GM20431 (cell line): ENCODE results near the gene TMEM266.

Experiments used
- in situ Hi-C: fragments of 300-500 bp; cut with MseI, MboI; formaldehyde crosslinking; loops from one replicate; pipeline ENCODE4 v1.15.0; 2020; ENCODE audit warnings: low sequenced_read_pairs; ENCODE audit not compliant: unreplicated experiment

TMEM266 gene

GRCh38 chr15:76176487-76177085 lies 116.8 kb downstream of the TMEM266 start:
- in situ Hi-C loops = loop anchor here (25.0 kb wide), 1 partner anchor 686 kb away; no protein-coding TSS in a partner anchor

DNA sequence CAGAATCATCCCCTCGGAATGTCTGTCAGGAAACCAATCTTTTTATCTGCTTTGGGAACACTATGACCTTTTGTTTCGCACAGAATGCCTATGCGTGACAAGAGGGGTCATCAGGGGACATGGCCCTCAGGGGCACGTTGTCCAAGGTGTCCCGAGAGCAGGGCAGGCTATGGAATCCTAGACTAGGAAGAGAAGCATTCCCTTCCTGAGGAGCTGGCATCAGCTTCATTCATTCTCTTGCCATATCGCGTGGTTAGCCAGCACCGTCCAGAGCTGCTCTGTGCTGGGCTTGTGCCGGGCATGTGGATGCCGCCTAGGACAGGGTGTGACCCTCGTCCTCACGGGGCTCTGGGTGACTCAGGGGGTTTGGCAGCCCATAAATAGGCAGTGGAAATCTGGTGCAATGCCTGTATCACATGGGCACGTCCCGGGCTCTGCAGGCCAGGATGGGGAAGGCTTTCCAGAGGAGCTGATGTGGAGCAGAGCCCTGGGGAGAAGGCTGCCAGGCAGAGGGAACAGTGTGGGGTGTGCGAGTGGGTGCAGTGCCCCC lies 117.8 kb downstream of the TMEM266 start:
- in situ Hi-C loops = loop anchor here (25.0 kb wide), 1 partner anchor 685 kb away; no protein-coding TSS in a partner anchor

DNA sequence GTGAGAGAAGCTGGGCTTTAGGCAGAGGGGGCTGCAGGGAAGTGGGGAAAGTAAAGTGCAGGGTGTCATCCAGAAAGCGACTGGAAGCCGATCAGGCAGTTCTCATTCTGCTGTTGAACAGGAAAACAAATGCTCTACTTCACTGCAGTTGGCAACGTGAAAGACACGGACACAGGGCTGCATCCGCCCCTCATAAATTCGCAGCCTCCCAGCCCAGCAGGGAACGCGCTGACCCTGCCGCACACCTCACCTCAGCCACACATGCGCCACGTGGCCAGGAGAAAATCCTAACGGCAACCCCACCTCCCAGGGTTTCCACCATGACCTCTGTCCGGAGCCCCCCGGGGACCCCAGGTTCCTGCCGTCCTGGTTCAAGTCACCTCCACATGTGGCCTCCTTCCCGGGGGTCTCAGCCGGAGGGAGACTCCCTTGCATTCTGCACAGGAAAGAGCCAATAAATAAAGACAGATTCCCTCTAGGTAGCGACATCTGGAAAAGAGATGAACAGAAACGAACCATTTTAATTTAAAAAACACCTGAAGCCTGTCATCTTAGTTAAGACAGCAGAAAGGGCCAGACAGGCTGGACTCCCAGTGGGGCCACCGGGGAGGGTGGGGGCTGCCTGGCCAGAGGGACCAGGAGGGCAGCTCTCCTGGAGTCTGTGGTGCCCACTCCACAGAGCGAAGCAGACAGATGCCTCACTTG lies 118.7 kb downstream of the TMEM266 start:
- in situ Hi-C loops = loop anchor here (25.0 kb wide), 1 partner anchor 684 kb away; no protein-coding TSS in a partner anchor

- in situ Hi-C loops = loop anchor here (25.0 kb wide), 1 partner anchor 683 kb away; no protein-coding TSS in a partner anchor
These were observed 119.2 kb downstream of the TMEM266 start for GRCh38 chr15:76179023-76179422.

GRCh38 chr15:76180321-76180720 lies 120.5 kb downstream of the TMEM266 start:
- in situ Hi-C loops = loop anchor here (25.0 kb wide), 1 partner anchor 682 kb away; no protein-coding TSS in a partner anchor

- in situ Hi-C loops = loop anchor here (25.0 kb wide), 1 partner anchor 681 kb away; no protein-coding TSS in a partner anchor
These were observed 121.9 kb downstream of the TMEM266 start for GRCh38 chr15:76181705-76182107.

- in situ Hi-C loops = loop anchor here (25.0 kb wide), 1 partner anchor 678 kb away; no protein-coding TSS in a partner anchor
These were observed 124.3 kb downstream of the TMEM266 start for GRCh38 chr15:76183930-76184649.

GRCh38 chr15:76184650-76185035 lies 124.9 kb downstream of the TMEM266 start:
- in situ Hi-C loops = loop anchor here (25.0 kb wide), 1 partner anchor 678 kb away; no protein-coding TSS in a partner anchor

- in situ Hi-C loops = loop anchor here (25.0 kb wide), 1 partner anchor 677 kb away; no protein-coding TSS in a partner anchor
These were observed 125.9 kb downstream of the TMEM266 start for GRCh38 chr15:76185716-76186115.

DNA sequence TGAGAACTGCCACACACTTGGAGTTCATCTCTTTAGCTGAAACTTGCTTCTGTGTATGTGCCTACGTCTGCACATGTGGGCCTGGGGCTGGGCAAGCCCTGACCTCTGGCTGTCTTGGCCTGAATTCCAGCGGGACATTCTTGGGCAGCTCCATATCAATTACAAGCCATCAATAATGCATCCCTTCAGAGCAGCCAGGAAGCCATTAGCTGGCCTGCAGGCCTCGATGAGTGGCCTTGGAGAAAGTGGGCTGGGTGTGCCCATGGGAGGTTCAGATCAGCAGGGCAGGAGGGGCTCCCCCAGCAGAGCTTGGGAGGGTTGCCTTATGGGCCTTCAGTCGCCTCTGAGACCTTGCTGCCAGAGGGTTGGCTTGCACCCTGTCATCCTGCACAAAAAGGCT lies 127.4 kb downstream of the TMEM266 start:
- in situ Hi-C loops = loop anchor here (25.0 kb wide), 1 partner anchor 675 kb away; no protein-coding TSS in a partner anchor

DNA sequence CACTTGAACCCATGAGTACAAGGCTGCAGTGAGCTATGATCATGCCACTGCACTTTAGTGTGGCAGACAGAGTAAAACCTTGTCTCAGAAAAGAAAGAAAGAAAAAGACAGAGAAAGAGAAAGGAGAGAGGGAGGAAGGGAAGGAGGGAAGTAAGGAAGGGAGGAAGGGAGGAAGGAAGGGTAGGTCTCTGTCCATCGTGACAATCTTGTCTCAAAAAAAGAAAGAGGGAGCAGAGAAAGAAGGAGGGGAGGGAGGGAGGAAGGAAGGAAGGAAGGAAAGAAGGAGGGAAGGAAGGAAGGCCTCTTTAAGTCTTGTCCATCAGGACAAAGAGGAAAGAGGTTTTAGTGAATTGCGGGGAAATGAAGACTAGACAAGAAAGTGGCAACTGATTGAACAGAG lies 129.3 kb downstream of the TMEM266 start:
- in situ Hi-C loops = loop anchor here (25.0 kb wide), 1 partner anchor 673 kb away; no protein-coding TSS in a partner anchor

DNA sequence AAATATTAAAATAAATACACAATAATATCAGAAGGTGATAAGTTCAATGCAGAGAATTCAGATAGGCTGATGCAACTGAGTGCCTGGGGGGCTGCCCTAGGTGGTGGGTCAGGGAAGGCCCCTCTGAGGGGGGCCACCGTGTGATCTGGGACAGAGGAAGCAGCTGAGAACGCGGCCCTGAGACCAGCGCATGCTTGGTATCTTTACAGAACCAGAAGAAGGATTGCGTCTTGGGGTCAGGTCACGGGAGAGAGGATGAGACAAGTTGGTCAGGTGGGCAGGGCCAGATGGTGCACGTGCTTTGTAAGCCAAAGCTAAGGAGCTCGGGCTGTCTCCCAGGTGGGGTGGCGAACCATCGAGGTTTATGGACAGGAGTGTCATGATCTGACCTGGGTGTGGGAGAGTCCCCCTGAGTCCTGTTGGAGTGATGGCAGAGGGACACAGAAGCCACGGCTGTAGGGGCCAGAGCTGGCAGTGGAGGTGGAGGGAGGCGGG lies 130.3 kb downstream of the TMEM266 start:
- in situ Hi-C loops = loop anchor here (25.0 kb wide), 1 partner anchor 672 kb away; no protein-coding TSS in a partner anchor

GRCh38 chr15:76190751-76191538 lies 131.2 kb downstream of the TMEM266 start:
- in situ Hi-C loops = loop anchor here (25.0 kb wide), 1 partner anchor 671 kb away; no protein-coding TSS in a partner anchor

- in situ Hi-C loops = loop anchor here (25.0 kb wide), 1 partner anchor 671 kb away; no protein-coding TSS in a partner anchor
These were observed 131.9 kb downstream of the TMEM266 start for GRCh38 chr15:76191539-76192244.

GRCh38 chr15:76192715-76193114 lies 132.9 kb downstream of the TMEM266 start:
- in situ Hi-C loops = loop anchor here (25.0 kb wide), 1 partner anchor 670 kb away; no protein-coding TSS in a partner anchor

DNA sequence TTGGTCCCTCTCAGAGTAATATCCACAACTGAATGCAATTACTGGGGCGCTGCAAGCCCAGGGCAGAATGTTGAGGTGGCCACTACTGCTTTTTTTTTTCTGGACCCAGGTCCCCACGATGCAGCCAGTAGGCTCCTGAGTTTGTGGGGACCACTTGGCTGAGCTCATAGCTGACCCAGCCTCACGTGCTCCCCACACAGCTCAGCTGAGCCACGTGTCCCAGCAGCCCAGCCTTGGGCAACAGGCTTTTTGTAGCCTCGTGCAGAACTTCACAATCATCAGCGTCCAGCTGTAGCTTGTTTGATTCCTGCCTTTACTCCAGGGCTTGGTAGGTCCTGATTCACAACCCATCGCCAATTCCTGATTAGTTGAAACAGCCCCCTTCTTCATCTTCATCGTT lies 134.1 kb downstream of the TMEM266 start:
- in situ Hi-C loops = loop anchor here (25.0 kb wide), 1 partner anchor 668 kb away; no protein-coding TSS in a partner anchor

GRCh38 chr15:76195506-76196268 lies 135.9 kb downstream of the TMEM266 start:
- in situ Hi-C loops = loop anchor here (25.0 kb wide), 1 partner anchor 667 kb away; no protein-coding TSS in a partner anchor
